Stimulated activated CD8-positive, alpha-beta memory T cell treated with anti-CD3 and anti-CD28 coated beads, Interleukin-15, amount 100 ng/mL, for 24 hours (primary cell): ENCODE measurements around the gene ANGPT4.
"Not testable (repeated sequence)": the region's sequence is repeated elsewhere in the genome, so short reads cannot be mapped to it uniquely, and the experiment has no call there.

Source experiments
- DNase-seq: peaks from one replicate; pipeline ENCODE4 v3.0.0-alpha.2; 2020; ENCODE audit warnings: low read depth

ANGPT4 gene

GRCh38 chr20:873875-874607 is 42.1 kb downstream of the ANGPT4 start:
- no peak for DNase-seq

GRCh38 chr20:872855-873520 is 43.1 kb downstream of the ANGPT4 start:
- DNase-seq = no peak

GRCh38 chr20:871948-872347 is 44.2 kb downstream of the ANGPT4 start:
- no peak for DNase-seq

- DNase-seq = no peak
Observed at GRCh38 chr20:871436-871835, 44.7 kb downstream of the ANGPT4 start.

- DNase-seq = no peak
Observed at GRCh38 chr20:870758-871157, 45.4 kb downstream of the ANGPT4 start.

- no peak for DNase-seq
Observed at GRCh38 chr20:869606-870005, 46.5 kb downstream of the ANGPT4 start.

- no peak for DNase-seq
Observed at GRCh38 chr20:868279-868678, 47.9 kb downstream of the ANGPT4 start.

GRCh38 chr20:865440-865839 is 50.7 kb downstream of the ANGPT4 start:
- no peak for DNase-seq

- no peak for DNase-seq
Observed at GRCh38 chr20:860891-861290, 55.2 kb downstream of the ANGPT4 start.

GRCh38 chr20:859751-860231 is 56.3 kb downstream of the ANGPT4 start:
- DNase-seq = no peak

- no peak for DNase-seq
Observed at GRCh38 chr20:858011-858410, 58.1 kb downstream of the ANGPT4 start.

- DNase-seq = no peak
Observed at GRCh38 chr20:856361-856775, 59.8 kb downstream of the ANGPT4 start.

GRCh38 chr20:855466-856360 is 60.4 kb downstream of the ANGPT4 start:
- DNase-seq = no peak

- no peak for DNase-seq
Observed at GRCh38 chr20:854601-855000, 61.5 kb downstream of the ANGPT4 start.

GRCh38 chr20:853406-853996 is 62.6 kb downstream of the ANGPT4 start:
- no peak for DNase-seq

GRCh38 chr20:848731-849130 is 67.4 kb downstream of the ANGPT4 start:
- not testable (repeated sequence) for DNase-seq

GRCh38 chr20:848193-848592 is 67.9 kb downstream of the ANGPT4 start:
- no peak for DNase-seq

GRCh38 chr20:846894-847278 is 69.2 kb downstream of the ANGPT4 start:
- DNase-seq = no peak

- DNase-seq = no peak
Observed at GRCh38 chr20:845941-846893, 69.9 kb downstream of the ANGPT4 start.

GRCh38 chr20:845226-845868 is 70.8 kb downstream of the ANGPT4 start:
- DNase-seq = no peak
